ENCODE results near the gene SPINT3. TPM values are rescaled to one million over a fixed set of nuclear protein-coding genes. Genes with fewer than 3 reads are reported as not detected.

Gene SPINT3
- total RNA-seq, 2 donors from 2014 or later: not detected

DNA sequence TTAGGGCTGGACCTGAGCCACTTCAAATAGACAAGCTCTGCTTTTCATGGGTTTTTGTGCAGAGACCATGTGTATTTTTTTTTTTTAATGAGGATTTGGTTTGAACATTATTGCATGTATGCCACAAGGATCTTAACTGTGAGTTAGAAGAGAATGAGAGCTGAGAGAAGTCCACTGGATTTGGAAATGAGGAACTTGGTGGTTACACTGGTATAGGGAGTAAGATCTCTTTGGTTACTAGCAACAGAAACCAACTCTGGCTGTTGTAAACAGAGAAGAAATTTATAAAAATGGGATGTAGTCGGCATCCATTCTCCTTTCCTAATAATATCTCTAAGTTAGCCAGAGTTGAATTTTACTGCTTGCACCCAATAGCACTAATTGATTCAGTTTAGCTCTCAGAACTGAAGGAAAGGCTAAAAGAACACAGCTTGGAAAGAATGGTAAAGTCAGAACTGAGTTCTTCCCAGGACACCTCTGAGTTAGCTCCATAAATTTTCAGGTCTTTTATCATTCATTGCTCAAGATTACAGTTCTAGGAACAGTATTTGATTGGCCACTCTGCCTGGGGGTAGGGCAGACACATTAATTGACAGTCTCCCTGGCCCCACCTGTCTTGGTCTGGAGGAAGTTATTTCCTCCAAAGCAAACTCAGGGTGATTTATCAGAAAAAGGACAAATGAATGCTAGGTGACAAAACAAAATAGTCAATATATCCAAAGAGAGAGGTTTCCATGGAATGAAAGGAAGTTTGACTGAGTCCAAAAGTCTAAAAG, 49.7 kb downstream of the SPINT3 start:
- Histone ChIP-seq H3K9me3 (no peaks in the 10 kb centered on the region), H3K27ac (no peak overlapping the region), H3K27me3 (peaks cover 0 to 8% of the 10 kb centered on the region in 2 donors), H3K4me1 (peaks cover 18% of the 10 kb centered on the region), H3K4me3 (no peak overlapping the region), H3K36me3 (replicated peaks in 1 of 2; ENCODE audit: insufficient read depth in 1 of 2, low read depth in 2 of 2) (no peaks in the 10 kb centered on the region)
- DNase-seq (no peak), ATAC-seq (no peak)
- 29 to 34% methylated on average over 1 of the region's 1 CpG for WGBS, 2 donors
- TF ChIP-seq POLR2A (IDR thresholded peaks at IDR 0.05): no peak
- TF ChIP-seq, protein P1, sequence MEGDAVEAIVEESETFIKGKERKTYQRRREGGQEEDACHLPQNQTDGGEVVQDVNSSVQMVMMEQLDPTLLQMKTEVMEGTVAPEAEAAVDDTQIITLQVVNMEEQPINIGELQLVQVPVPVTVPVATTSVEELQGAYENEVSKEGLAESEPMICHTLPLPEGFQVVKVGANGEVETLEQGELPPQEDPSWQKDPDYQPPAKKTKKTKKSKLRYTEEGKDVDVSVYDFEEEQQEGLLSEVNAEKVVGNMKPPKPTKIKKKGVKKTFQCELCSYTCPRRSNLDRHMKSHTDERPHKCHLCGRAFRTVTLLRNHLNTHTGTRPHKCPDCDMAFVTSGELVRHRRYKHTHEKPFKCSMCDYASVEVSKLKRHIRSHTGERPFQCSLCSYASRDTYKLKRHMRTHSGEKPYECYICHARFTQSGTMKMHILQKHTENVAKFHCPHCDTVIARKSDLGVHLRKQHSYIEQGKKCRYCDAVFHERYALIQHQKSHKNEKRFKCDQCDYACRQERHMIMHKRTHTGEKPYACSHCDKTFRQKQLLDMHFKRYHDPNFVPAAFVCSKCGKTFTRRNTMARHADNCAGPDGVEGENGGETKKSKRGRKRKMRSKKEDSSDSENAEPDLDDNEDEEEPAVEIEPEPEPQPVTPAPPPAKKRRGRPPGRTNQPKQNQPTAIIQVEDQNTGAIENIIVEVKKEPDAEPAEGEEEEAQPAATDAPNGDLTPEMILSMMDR (IDR thresholded peaks at IDR 0.05): no peak
- intact Hi-C loops (cut with DNase I): no loop called here

DNA sequence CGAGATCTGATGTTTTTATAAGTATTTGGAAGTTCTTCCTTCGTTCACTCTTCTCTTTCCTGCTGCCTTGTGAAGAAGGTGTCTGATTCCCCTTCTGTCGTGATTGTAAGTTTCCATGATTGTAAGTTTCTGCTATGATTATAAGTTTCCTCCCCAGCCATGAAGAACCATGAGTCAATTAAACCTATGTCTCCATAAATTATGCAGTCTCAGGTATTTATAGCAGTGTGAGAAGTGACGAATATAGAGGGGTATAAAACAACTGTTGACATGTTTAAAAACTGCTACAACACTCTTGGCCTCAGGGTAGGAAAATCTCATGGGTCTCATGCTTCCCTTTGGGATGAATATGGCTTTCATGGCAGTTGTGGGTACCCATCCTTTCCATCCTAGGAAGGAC, 51.7 kb downstream of the SPINT3 start:
- 69 to 72% methylated on average over 4 of the region's 4 CpGs for WGBS, 2 donors
- intact Hi-C loops (cut with DNase I): no loop called here
- H3K4me3 ChIP-seq: no peak overlapping the region
- DNase-seq: no peak
- H3K36me3 ChIP-seq (replicated peaks in 1 of 2; ENCODE audit: insufficient read depth in 1 of 2, low read depth in 2 of 2): no peaks in the 10 kb centered on the region
- no peaks in the 10 kb centered on the region for H3K4me1 ChIP-seq
- ATAC-seq: no peak
- TF ChIP-seq, protein P1 (IDR thresholded peaks at IDR 0.05): no peak
- TF ChIP-seq POLR2A (IDR thresholded peaks at IDR 0.05): no peak
- no peak overlapping the region for H3K27ac ChIP-seq
- H3K9me3 ChIP-seq: no peaks in the 10 kb centered on the region
- no peaks in the 10 kb centered on the region for H3K27me3 ChIP-seq

DNA sequence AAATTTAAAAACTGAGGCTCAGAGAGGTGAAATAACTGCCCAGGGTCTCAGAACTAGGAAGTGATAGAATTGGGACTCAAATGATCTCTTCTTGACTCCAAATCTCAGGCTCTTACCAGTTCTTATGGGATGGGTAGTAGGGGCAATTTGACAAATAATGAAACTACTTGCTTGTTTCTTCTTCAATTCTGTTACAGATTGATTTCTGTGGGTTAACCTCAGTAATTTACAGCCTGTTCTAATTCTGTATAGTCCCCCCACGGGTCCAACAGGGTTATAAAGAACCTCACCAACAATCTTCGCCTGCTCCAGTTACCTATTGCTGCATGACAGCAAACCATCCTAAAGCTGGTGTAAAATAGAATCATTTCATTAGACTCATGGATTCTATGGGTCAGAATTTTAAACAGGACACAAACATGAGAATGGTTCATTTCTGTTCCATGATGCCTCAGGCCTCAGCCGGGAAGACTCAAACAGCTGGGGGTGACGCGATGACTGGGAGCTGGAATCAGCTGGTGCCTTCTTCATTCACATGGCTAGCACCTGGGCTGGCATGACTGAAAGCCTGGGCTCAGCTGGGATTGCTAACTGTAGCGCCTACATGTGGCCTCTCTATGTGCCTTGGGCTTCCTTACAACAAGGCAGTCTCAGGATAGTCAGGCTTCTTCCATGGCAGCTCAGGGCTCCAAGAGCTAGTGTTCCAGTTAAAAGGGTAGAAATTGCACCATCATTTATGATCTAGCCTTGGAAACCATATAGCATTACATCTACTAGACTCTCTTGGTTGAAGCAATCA, 52.5 kb downstream of the SPINT3 start:
- Histone ChIP-seq H3K4me1 (no peaks in the 10 kb centered on the region), H3K4me3 (no peak overlapping the region), H3K27ac (no peak overlapping the region), H3K9me3 (no peaks in the 10 kb centered on the region), H3K36me3 (replicated peaks in 1 of 2; ENCODE audit: insufficient read depth in 1 of 2, low read depth in 2 of 2) (no peaks in the 10 kb centered on the region), H3K27me3 (no peaks in the 10 kb centered on the region)
- WGBS, 2 donors: 81 to 85% methylated on average over 6 of the region's 6 CpGs
- DNase-seq (no peak), ATAC-seq (no peak)
- TF ChIP-seq, protein P1 (IDR thresholded peaks at IDR 0.05): no peak
- TF ChIP-seq POLR2A (IDR thresholded peaks at IDR 0.05): no peak
- intact Hi-C loops (cut with DNase I): no loop called here

Small RNA genes within 50 kb of the gene (small RNA-seq; reads per million reads assigned to genes)
- gene AL031663.1: not detected
- gene HSPD1P21: not detected
- not detected for gene RNA5SP485

Other genes with a start within 250 kb of the SPINT3 start
- gene RBPJL, start 208.8 kb downstream of the SPINT3 start, total RNA-seq: 100 to 1,000 TPM; 306 to 837 TPM
- 1 to 10 TPM; 4.9 to 5.3 TPM for gene MATN4, start 207.3 kb downstream of the SPINT3 start, total RNA-seq
- gene SDC4, start 167.2 kb downstream of the SPINT3 start, total RNA-seq: 10 to 100 TPM; 62.0 to 97.6 TPM
- 10 to 100 TPM; 14.2 to 15.3 TPM for gene SYS1, start 152.5 kb downstream of the SPINT3 start, total RNA-seq
- gene TP53TG5, start 137.3 kb downstream of the SPINT3 start, total RNA-seq: not detected
- 10 to 100 TPM; 10.5 to 20.5 TPM for gene DBNDD2, start 107.3 kb downstream of the SPINT3 start, total RNA-seq
- gene PIGT, start 99.5 kb downstream of the SPINT3 start, total RNA-seq: 10 to 100 TPM; 38.6 to 50.3 TPM
- gene WFDC2, start 45.9 kb downstream of the SPINT3 start, total RNA-seq: 10 to 100 TPM in 1 of 2 donors, 1 to 10 TPM in 1; 3.0 to 11.9 TPM
- gene WFDC6, start 23.9 kb upstream of the SPINT3 start, total RNA-seq: not detected
- gene EPPIN, start 31.8 kb upstream of the SPINT3 start, total RNA-seq: not detected
- gene WFDC8, start 63.7 kb upstream of the SPINT3 start, total RNA-seq: not detected
- gene WFDC10A, start 114.1 kb upstream of the SPINT3 start, total RNA-seq: not detected
- not detected for gene WFDC9, start 115.7 kb upstream of the SPINT3 start, total RNA-seq
- gene WFDC11, start 154.6 kb upstream of the SPINT3 start, total RNA-seq: not detected
- not detected for gene WFDC13, start 186.4 kb upstream of the SPINT3 start, total RNA-seq
- gene WFDC10B, start 189.4 kb upstream of the SPINT3 start, total RNA-seq: not detected
- not detected for gene SPINT4, start 206.7 kb upstream of the SPINT3 start, total RNA-seq

Data from body of pancreas (tissue), 4 donors.